ENCODE results near the gene ANO10. TPM values are rescaled to one million over a fixed set of nuclear protein-coding genes. Genes with fewer than 3 reads are reported as not detected.

The ANO10 gene
- total RNA-seq, 1 experiment from 2014 or later, result 26.8 TPM

- DNase-seq, result no peak
- TF ChIP-seq CTCF (IDR thresholded peaks at IDR 0.05; ENCODE audit: unreplicated experiment), result no peak
Measured at GRCh38 chr3:43345877-43346276, 275.9 kb downstream of the ANO10 start.

GRCh38 chr3:43345246-43345645 lies 276.6 kb downstream of the ANO10 start:
- CTCF ChIA-PET, result no interaction called here
- no peak overlapping the region for H3K27ac Mint-ChIP-seq (ENCODE audit: unreplicated experiment)
- H3K36me3 Mint-ChIP-seq (ENCODE audit: insufficient read depth, unreplicated experiment), result peaks cover 11% of the 10 kb centered on the region

More at GRCh38 chr3:43345877-43346276, 275.9 kb downstream of the ANO10 start:
- Mint-ChIP-seq H3K4me1 (ENCODE audit: low read depth, unreplicated experiment) (no peaks in the 10 kb centered on the region), H3K36me3 (ENCODE audit: insufficient read depth, unreplicated experiment) (peaks cover 11% of the 10 kb centered on the region), H3K4me3 (ENCODE audit: low read depth, unreplicated experiment) (no peak overlapping the region), H3K27ac (ENCODE audit: unreplicated experiment) (no peak overlapping the region), H3K9me3 (ENCODE audit: low read depth, unreplicated experiment) (no peaks in the 10 kb centered on the region), H3K27me3 (ENCODE audit: unreplicated experiment) (no peaks in the 10 kb centered on the region)
- no TSS peak for BruUV-seq (replicated peaks)
- CTCF ChIA-PET, result no interaction called here
- intact Hi-C loops (cut with micrococcal nuclease; ENCODE audit: unreplicated experiment), result no loop called here

GRCh38 chr3:43344520-43344919 lies 277.3 kb downstream of the ANO10 start:
- Mint-ChIP-seq H3K4me3 (ENCODE audit: low read depth, unreplicated experiment) (no peak overlapping the region), H3K36me3 (ENCODE audit: insufficient read depth, unreplicated experiment) (peaks cover 11% of the 10 kb centered on the region), H3K27me3 (ENCODE audit: unreplicated experiment) (no peaks in the 10 kb centered on the region), H3K9me3 (ENCODE audit: low read depth, unreplicated experiment) (no peaks in the 10 kb centered on the region), H3K4me1 (ENCODE audit: low read depth, unreplicated experiment) (no peaks in the 10 kb centered on the region), H3K27ac (ENCODE audit: unreplicated experiment) (no peak overlapping the region)
- no peak for TF ChIP-seq CTCF (IDR thresholded peaks at IDR 0.05; ENCODE audit: unreplicated experiment)
- no TSS peak for BruUV-seq (replicated peaks)
- CTCF ChIA-PET, result no interaction called here
- intact Hi-C loops (cut with micrococcal nuclease; ENCODE audit: unreplicated experiment), result no loop called here
- DNase-seq, result no peak

More at GRCh38 chr3:43345246-43345645, 276.6 kb downstream of the ANO10 start:
- no TSS peak for BruUV-seq (replicated peaks)
- TF ChIP-seq CTCF (IDR thresholded peaks at IDR 0.05; ENCODE audit: unreplicated experiment), result no peak
- Mint-ChIP-seq H3K27me3 (ENCODE audit: unreplicated experiment) (no peaks in the 10 kb centered on the region), H3K4me1 (ENCODE audit: low read depth, unreplicated experiment) (no peaks in the 10 kb centered on the region), H3K9me3 (ENCODE audit: low read depth, unreplicated experiment) (no peaks in the 10 kb centered on the region), H3K4me3 (ENCODE audit: low read depth, unreplicated experiment) (no peak overlapping the region)
- no peak for DNase-seq
- intact Hi-C loops (cut with micrococcal nuclease; ENCODE audit: unreplicated experiment), result no loop called here

DNA sequence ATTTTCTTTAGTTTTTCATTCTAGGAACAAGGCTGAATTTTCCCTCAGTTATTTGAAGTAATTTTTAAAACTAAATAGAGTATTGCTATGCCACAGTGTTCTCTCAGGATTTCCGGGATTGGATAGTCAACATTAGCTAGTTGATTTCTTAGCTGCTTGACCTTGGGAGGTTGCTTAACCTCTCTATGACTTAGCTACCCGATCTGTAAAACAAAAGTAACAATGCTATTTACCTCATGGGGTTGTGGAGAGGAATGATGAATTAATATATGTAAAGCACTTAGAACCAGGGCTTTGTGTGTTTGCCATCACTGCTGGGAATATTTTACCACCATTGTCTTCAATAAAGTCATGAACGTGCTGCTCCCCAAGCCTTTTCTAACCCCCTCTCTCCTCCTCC lies 278.0 kb downstream of the ANO10 start:
- peaks cover 11% of the 10 kb centered on the region for H3K36me3 Mint-ChIP-seq (ENCODE audit: insufficient read depth, unreplicated experiment)
- TF ChIP-seq CTCF (IDR thresholded peaks at IDR 0.05; ENCODE audit: unreplicated experiment), result no peak
- intact Hi-C loops (cut with micrococcal nuclease; ENCODE audit: unreplicated experiment), result no loop called here
- no peaks in the 10 kb centered on the region for H3K27me3 Mint-ChIP-seq (ENCODE audit: unreplicated experiment)
- H3K4me1 Mint-ChIP-seq (ENCODE audit: low read depth, unreplicated experiment), result no peaks in the 10 kb centered on the region
- no peak for DNase-seq
- H3K9me3 Mint-ChIP-seq (ENCODE audit: low read depth, unreplicated experiment), result no peaks in the 10 kb centered on the region
- H3K27ac Mint-ChIP-seq (ENCODE audit: unreplicated experiment), result no peak overlapping the region
- no peak overlapping the region for H3K4me3 Mint-ChIP-seq (ENCODE audit: low read depth, unreplicated experiment)
- CTCF ChIA-PET, result no interaction called here
- BruUV-seq (replicated peaks), result no TSS peak
